ENCODE measurements around the gene RPUSD1.

GRCh38 chr16:781346-782010, 6.7 kb downstream of the RPUSD1 start:
- TF ChIP-seq CTCF (conservative IDR thresholded peaks at IDR 0.05), result no peak
- TF ChIP-seq EZH2 (IDR thresholded peaks at IDR 0.05; ENCODE audit: low read depth), result no peak

Measured in PC-9 (cell line).